GM12878 (cell line): ENCODE data around the gene PDCD1LG2. TPM values are rescaled to one million over a fixed set of nuclear protein-coding genes. Genes with fewer than 3 reads are reported as not detected.
A peak's percentile ranks its signal among the peaks of the same experiment; 100 is the strongest.

ENCODE experiments used
- BHLHE40 ChIP-seq, 2 experiments: fragments of 450-650 bp in 1 of 2; IDR thresholded peaks; 2 replicates each; pipeline ENCODE4 v1.6.1; 2011 to 2017; ENCODE audit warnings: low read depth in 2 of 2, borderline replicate concordance in 1 of 2, improper control_type of control experiment in 1 of 2, low read length in 1 of 2, mild to moderate bottlenecking in 1 of 2
- BRCA1 ChIP-seq: IDR thresholded peaks from 2 replicates; pipeline ENCODE4 v1.6.1; 2011; ENCODE audit warnings: low read depth, low read length, improper control_type of control experiment
- CEBPB ChIP-seq, 2 experiments: fragments of 150-350 bp in 1 of 2; IDR thresholded peaks; 2 replicates each; pipeline ENCODE4 v1.6.1; 2012 to 2014; ENCODE audit warnings: low read depth in 2 of 2, low read length in 2 of 2, borderline replicate concordance in 1 of 2, inconsistent platforms in 1 of 2
- CHD4 ChIP-seq: fragments of 200-600 bp; sonication (generic); IDR thresholded peaks from 2 replicates; pipeline ENCODE4 v1.6.1; 2016; ENCODE audit warnings: mild to moderate bottlenecking
- DPF2 ChIP-seq: fragments of 450-650 bp; IDR thresholded peaks from 2 replicates; pipeline ENCODE4 v1.6.1; 2017; ENCODE audit warnings: mild to moderate bottlenecking
- GABPA ChIP-seq: IDR thresholded peaks from 2 replicates; pipeline ENCODE4 v1.6.1; 2014; ENCODE audit warnings: antibody characterized with exemption, low read depth, mild to moderate bottlenecking, inconsistent platforms
- KAT2A ChIP-seq: conservative IDR thresholded peaks from 2 replicates; pipeline ENCODE4 v1.6.1; 2011; ENCODE audit warnings: low read depth, low read length; ENCODE audit not compliant: control insufficient read depth
- KLF5 ChIP-seq: fragments of 450-650 bp; IDR thresholded peaks from 2 replicates; pipeline ENCODE4 v1.6.1; 2014; ENCODE audit warnings: mild to moderate bottlenecking; ENCODE audit not compliant: partially characterized antibody
- MEF2A ChIP-seq: IDR thresholded peaks from 2 replicates; pipeline ENCODE4 v1.6.1; 2011; ENCODE audit warnings: low read depth, mild to moderate bottlenecking, low read length, moderate library complexity; ENCODE audit not compliant: insufficient read depth
- MEF2B ChIP-seq: fragments of 450-650 bp; IDR thresholded peaks from 2 replicates; pipeline ENCODE4 v1.6.1; 2018; ENCODE audit warnings: mild to moderate bottlenecking, moderate library complexity; ENCODE audit not compliant: partially characterized antibody, poor library complexity, severe bottlenecking
- MYC ChIP-seq: IDR thresholded peaks from 2 replicates; pipeline ENCODE4 v1.6.1; 2011; ENCODE audit warnings: mild to moderate bottlenecking, low read length, moderate library complexity, inconsistent platforms; ENCODE audit not compliant: insufficient read depth, insufficient replicate concordance, insufficient read length, severe bottlenecking
- NFYA ChIP-seq: IDR thresholded peaks from 2 replicates; pipeline ENCODE4 v1.6.1; 2011; ENCODE audit warnings: low read depth, mild to moderate bottlenecking, low read length, improper control_type of control experiment, borderline replicate concordance
- POLR2A ChIP-seq: IDR thresholded peaks from 2 replicates; pipeline ENCODE4 v1.6.1; 2011; ENCODE audit warnings: low read depth, mild to moderate bottlenecking, low read length
- RB1 ChIP-seq: fragments of 450-650 bp; formaldehyde crosslinking; IDR thresholded peaks from 2 replicates; pipeline ENCODE4 v1.6.1; 2017; ENCODE audit warnings: mild to moderate bottlenecking, borderline replicate concordance
- RFX5 ChIP-seq: IDR thresholded peaks from 2 replicates; pipeline ENCODE4 v1.6.1; 2011; ENCODE audit warnings: low read depth, low read length, improper control_type of control experiment
- SPI1 ChIP-seq: IDR thresholded peaks from 2 replicates; pipeline ENCODE4 v1.6.1; 2011; ENCODE audit warnings: low read depth, mild to moderate bottlenecking, low read length, moderate library complexity, borderline replicate concordance; ENCODE audit not compliant: insufficient read depth
- TARDBP ChIP-seq: IDR thresholded peaks from 2 replicates; pipeline ENCODE4 v1.6.1; 2016; ENCODE audit warnings: borderline replicate concordance
- TBL1XR1 ChIP-seq: IDR thresholded peaks from 2 replicates; pipeline ENCODE4 v1.6.1; 2012; ENCODE audit warnings: low read depth, low read length, improper control_type of control experiment
- polyA plus RNA-seq, 11 experiments: library from polyadenylated mRNA; depleted of rRNA in 4 of 11; unstranded in 6 of 11; stranded (reverse) in 5 of 11; fragments of >200 nt; fragmentation: Nextera tagmentation in 4 of 11; fragmentation: Illumina TruSeq in 1 of 11; extraction: Ambion mirVana in 4 of 11; extraction: Trizol in 1 of 11; gene quantifications; 1 replicate in 1 of 11; 2 replicates in 10 of 11; pipeline versions ENCODE4 v1.2.1 to v1.2.3, GENCODE V29; 2011 to 2016; ENCODE audit warnings: inconsistent platforms in 2 of 11, missing spikeins in 2 of 11, low read depth in 1 of 11
- total RNA-seq, 4 experiments: library from RNA; depleted of rRNA in 3 of 4; stranded (reverse); fragments of >200 nt in 3 of 4; fragmentation: Illumina TruSeq in 1 of 4; extraction: Trizol in 1 of 4; gene quantifications; 2 replicates each; pipeline versions ENCODE4 v1.2.1 to v1.2.3, GENCODE V29; 2013 to 2021
- TF ChIP-seq, protein P1 (sequence below): IDR thresholded peaks from 2 replicates; pipeline ENCODE4 v1.6.1; 2012; ENCODE audit warnings: mild to moderate bottlenecking, low read depth, low read length
- TF ChIP-seq, protein P2 (sequence below): fragments of 450-650 bp; IDR thresholded peaks from 2 replicates; pipeline ENCODE4 v1.6.1; 2017; ENCODE audit warnings: mild to moderate bottlenecking, moderate library complexity
- TF ChIP-seq, protein P3 (sequence below): IDR thresholded peaks from 2 replicates; pipeline ENCODE4 v1.6.1; 2012; ENCODE audit warnings: low read depth, low read length, improper control_type of control experiment

PDCD1LG2 gene
- total and polyA plus RNA-seq, 10 of the 15 experiments (the other 5 are each of a cell fraction or from before 2014, with no cell fraction given): 1.5 to 37.3 (median 3.0) TPM

DNA sequence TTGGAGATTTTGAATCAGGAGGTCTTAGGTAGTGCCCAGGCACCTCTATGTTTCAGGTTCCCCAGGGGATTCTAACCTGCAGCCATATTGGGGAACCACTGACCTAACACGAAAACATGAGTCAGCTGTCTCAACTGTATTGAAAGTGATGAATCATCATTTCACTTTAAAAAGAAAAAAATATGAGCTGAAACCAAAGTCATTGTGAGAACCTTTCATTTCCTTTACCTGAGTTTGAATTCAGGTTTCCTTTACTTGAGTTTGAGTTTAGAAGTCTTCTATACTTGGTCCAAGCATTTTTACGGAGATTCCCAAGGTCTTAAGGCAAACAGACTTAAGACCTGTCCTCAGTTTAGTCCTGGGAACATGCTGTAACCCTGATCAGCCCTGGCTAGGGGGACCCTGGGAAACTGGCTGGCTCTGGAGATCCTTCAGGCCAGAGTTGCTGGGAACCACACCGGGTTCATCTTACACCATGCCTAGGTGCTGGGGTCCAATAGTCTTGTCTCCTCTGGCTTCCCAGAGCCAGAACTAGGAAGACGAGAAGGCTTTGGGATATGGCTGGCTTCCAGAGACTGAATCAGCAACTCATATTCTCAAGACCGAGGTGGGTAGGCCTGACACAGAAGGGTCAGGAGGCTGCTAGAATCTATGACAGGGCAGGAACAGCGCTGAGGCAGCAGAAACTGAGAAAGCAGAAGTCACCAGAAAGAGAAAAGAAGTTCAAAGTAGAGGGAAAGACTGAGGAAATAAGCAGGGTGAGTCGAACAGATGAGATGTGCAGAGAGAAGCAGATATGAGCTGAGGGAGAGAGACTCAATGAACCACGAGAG lies 16.4 kb upstream of the PDCD1LG2 start (continued):
- TF ChIP-seq, protein P1, sequence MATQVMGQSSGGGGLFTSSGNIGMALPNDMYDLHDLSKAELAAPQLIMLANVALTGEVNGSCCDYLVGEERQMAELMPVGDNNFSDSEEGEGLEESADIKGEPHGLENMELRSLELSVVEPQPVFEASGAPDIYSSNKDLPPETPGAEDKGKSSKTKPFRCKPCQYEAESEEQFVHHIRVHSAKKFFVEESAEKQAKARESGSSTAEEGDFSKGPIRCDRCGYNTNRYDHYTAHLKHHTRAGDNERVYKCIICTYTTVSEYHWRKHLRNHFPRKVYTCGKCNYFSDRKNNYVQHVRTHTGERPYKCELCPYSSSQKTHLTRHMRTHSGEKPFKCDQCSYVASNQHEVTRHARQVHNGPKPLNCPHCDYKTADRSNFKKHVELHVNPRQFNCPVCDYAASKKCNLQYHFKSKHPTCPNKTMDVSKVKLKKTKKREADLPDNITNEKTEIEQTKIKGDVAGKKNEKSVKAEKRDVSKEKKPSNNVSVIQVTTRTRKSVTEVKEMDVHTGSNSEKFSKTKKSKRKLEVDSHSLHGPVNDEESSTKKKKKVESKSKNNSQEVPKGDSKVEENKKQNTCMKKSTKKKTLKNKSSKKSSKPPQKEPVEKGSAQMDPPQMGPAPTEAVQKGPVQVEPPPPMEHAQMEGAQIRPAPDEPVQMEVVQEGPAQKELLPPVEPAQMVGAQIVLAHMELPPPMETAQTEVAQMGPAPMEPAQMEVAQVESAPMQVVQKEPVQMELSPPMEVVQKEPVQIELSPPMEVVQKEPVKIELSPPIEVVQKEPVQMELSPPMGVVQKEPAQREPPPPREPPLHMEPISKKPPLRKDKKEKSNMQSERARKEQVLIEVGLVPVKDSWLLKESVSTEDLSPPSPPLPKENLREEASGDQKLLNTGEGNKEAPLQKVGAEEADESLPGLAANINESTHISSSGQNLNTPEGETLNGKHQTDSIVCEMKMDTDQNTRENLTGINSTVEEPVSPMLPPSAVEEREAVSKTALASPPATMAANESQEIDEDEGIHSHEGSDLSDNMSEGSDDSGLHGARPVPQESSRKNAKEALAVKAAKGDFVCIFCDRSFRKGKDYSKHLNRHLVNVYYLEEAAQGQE: no peak
- TF ChIP-seq, protein P2, sequence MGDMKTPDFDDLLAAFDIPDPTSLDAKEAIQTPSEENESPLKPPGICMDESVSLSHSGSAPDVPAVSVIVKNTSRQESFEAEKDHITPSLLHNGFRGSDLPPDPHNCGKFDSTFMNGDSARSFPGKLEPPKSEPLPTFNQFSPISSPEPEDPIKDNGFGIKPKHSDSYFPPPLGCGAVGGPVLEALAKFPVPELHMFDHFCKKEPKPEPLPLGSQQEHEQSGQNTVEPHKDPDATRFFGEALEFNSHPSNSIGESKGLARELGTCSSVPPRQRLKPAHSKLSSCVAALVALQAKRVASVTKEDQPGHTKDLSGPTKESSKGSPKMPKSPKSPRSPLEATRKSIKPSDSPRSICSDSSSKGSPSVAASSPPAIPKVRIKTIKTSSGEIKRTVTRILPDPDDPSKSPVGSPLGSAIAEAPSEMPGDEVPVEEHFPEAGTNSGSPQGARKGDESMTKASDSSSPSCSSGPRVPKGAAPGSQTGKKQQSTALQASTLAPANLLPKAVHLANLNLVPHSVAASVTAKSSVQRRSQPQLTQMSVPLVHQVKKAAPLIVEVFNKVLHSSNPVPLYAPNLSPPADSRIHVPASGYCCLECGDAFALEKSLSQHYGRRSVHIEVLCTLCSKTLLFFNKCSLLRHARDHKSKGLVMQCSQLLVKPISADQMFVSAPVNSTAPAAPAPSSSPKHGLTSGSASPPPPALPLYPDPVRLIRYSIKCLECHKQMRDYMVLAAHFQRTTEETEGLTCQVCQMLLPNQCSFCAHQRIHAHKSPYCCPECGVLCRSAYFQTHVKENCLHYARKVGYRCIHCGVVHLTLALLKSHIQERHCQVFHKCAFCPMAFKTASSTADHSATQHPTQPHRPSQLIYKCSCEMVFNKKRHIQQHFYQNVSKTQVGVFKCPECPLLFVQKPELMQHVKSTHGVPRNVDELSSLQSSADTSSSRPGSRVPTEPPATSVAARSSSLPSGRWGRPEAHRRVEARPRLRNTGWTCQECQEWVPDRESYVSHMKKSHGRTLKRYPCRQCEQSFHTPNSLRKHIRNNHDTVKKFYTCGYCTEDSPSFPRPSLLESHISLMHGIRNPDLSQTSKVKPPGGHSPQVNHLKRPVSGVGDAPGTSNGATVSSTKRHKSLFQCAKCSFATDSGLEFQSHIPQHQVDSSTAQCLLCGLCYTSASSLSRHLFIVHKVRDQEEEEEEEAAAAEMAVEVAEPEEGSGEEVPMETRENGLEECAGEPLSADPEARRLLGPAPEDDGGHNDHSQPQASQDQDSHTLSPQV: peak; percentile 80; the same call in 1 of the 2 replicates
- TF ChIP-seq KLF5: peak; percentile 45
- peak; percentile 99 for TF ChIP-seq MEF2B
- TF ChIP-seq MEF2A: peak; percentile 67; the same call in 1 of the 2 replicates
- no peak; a peak in 1 of 4 replicates for TF ChIP-seq CEBPB (IDR thresholded peaks at IDR 0.05; ENCODE audit: borderline replicate concordance in 1 of 2, low read depth in 2 of 2, low read length in 2 of 2)
- no peak for TF ChIP-seq RFX5
- peak; percentile 89 for TF ChIP-seq SPI1
- no peak for TF ChIP-seq NFYA
- no peak for TF ChIP-seq CHD4
- peak; percentile 62 for TF ChIP-seq TBL1XR1
- TF ChIP-seq POLR2A: peak; percentile 63
- TF ChIP-seq BRCA1: no peak
- TF ChIP-seq GABPA: no peak
- TF ChIP-seq RB1: no peak; the same call in 1 of the 2 replicates
- peak; percentile 13 to 24; a peak in 1 of 4 replicates for TF ChIP-seq BHLHE40 (IDR thresholded peaks at IDR 0.05; ENCODE audit: borderline replicate concordance in 1 of 2, low read depth in 2 of 2, low read length in 1 of 2)
- TF ChIP-seq DPF2: peak; percentile 70
- TF ChIP-seq TARDBP: no peak
- no peak for TF ChIP-seq MYC
- TF ChIP-seq KAT2A: no peak
- TF ChIP-seq, protein P3, sequence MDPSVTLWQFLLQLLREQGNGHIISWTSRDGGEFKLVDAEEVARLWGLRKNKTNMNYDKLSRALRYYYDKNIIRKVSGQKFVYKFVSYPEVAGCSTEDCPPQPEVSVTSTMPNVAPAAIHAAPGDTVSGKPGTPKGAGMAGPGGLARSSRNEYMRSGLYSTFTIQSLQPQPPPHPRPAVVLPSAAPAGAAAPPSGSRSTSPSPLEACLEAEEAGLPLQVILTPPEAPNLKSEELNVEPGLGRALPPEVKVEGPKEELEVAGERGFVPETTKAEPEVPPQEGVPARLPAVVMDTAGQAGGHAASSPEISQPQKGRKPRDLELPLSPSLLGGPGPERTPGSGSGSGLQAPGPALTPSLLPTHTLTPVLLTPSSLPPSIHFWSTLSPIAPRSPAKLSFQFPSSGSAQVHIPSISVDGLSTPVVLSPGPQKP: no peak
